HG02981 (cell line): ENCODE results near the gene FBXW11.

Experiments used
- ATAC-seq: cut with Tn5 transposase; IDR thresholded peaks from one replicate; pipeline ENCODE4 v1.9.1; 2021; ENCODE audit warnings: mild to moderate bottlenecking, moderate library complexity; ENCODE audit not compliant: unreplicated experiment

Gene FBXW11

GRCh38 chr5:171846323-171846722 lies 160.1 kb downstream of the FBXW11 start:
- no peak for ATAC-seq

DNA sequence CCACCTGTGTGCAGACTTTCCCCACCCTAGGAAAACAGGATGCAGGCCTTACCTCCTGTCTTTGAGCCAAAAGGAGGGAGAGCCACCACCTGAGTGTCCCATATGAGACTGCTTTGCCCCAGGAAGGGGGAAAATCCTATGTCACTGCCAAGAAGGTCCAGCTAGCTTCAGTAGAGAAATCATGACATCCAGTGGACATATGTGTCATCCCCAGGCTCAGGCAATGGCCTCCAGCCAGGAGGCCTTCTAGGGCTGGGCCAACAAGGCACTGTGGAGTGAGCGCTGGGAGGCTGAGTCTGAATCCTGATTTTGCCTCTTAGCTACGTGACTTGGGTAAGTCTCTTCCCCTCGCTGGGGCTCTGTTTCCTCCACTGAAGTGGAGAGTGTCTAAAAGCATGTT lies 160.6 kb downstream of the FBXW11 start:
- no peak for ATAC-seq

DNA sequence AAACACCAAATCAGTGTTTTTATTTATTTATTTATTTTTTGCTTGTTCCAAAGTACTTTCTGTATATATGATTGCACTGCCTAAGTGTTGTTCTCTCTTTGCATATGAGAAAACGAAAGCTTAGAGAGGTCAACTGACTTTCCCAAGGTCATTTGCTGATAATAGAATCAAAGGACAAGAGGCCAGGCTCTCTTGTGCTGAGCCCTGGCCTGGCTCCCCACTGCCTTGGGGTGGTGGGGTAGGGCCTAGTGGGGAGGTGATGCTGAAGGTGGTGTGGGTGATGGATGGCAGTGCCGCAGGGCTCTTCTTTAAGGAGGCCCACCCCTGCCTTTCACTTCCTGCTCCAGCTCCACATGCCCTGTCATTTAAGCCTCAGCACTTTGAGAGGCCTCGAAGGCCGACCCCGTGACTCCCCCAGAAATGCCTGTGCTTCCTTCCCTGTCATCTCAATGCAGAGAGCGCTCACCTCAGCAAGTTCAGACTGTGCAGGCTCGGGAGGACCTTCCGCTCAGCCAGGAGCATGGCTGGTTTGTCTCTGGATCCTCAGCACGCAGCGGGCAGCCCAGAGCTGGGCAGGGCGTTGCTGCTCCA lies 161.3 kb downstream of the FBXW11 start:
- ATAC-seq = no peak

DNA sequence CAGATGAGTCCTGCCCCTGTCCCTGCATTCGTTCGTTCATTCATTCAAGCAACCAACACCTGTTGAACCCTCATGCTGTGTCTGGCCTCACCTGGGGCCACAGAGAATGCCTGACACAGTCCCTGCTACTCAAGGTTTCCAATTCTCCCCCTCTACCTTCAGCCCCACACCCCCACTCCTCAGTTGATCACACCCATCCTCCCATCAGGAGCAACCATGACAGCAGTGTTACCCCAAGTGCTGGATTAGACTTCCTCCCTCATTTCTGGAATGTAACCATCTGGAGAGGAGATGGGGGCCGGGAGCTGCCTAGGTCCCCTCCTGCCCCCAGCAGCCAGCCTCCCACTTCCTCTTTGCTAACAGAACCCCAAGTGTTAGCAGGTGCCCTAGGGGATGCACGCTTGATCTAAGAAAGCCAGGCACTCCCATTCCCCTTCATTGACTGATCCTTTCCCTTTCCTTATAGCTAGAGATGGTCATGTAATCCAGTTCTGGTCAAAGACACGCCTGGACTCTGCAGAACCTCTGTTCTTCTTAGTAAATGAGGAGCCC lies 163.6 kb downstream of the FBXW11 start:
- ATAC-seq = no peak

DNA sequence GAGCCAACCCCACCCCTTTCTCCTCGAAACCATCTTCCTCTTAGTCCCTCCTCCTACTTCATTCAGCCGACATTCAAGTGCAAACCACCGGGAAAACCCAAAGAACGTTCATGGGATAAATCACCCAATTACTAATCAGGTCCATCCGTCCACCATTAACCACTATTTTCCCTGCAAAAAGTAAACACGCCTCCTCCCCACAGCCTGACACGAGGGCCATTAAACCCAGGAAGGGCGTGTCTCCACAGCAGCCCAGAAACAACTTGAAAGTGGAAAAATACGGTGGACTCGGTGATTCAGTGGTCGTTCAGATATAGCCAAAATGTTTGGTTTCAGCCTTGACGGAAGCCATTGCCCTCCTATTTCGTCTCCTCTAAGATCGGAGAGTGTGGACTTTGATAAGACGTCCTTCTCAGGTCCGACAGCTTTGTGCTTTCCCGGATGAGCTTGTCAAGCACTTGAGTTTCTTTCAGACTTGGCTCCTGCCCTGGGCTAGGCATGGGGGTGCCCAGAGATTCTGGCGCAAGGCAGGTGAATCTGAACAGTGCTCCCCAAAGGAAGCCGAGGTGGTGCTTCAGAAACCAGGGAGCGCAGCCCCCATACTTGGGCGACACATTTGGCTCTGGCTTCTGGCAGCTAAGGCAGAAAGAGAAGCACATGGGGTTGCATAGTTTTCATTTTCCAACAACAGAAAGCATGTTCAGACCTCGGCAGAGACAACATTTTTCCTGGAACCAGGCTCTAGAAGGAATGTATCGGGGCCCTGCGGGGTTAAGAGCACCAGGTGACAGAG lies 164.3 kb downstream of the FBXW11 start:
- ATAC-seq = no peak

DNA sequence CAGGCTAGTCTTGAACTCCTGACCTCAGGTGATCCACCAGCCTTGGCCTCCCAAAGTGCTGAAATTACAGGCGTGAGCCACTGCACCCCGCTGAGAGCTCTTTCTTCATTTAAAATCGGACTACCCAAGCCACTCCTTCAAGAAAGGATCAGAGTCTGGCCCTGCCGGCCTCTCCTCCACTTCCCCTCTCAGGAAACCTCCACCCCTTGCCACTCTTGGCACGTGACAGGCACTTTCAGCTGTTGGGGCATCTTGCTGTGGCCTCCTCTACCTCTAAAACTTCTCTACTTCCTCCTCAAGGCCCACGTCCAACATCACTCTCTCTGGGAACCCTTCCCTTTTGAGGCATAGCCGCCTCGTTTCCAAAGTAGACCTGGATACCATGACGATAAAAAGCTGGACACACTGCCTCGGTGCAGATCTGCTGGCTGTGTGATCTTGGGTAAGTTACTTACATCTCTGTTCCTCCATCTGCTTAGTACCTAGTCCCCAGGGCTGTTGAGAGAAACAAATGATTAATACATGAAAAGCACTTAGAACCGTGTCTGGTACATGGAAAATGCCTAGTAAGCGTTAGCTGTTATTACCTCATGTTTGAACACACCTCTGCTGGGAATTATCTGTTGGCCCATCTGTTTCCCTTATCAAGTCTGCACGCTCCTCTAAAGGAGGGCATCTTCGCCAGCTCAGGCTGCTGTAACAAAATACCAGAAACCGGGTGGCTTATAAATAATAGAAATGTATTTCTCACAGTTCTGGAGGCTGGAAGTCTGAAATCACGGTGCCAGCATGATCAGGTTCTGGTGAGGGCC lies 165.5 kb downstream of the FBXW11 start:
- ATAC-seq = no peak

- ATAC-seq = no peak
Measured at GRCh38 chr5:171840066-171840465, 166.4 kb downstream of the FBXW11 start.

DNA sequence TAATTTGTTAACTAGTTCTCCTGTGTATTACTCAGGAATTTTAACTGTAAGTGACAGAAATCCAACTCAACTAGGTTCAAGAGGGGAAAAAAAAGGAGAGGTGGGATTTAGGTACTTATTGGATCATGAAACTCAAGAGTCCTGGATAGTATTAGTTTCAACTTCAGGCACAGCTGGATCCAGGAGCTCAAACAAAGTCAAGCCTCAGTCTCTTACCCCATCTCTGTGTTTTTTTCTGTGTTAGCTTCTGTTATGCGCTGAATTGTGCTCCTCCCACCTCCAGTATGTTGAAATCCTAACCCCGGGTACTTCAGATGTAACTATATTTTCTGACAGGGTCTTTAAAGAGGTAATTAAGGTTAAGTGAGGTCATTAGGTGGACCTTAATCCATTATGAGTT lies 167.3 kb downstream of the FBXW11 start:
- no peak for ATAC-seq

DNA sequence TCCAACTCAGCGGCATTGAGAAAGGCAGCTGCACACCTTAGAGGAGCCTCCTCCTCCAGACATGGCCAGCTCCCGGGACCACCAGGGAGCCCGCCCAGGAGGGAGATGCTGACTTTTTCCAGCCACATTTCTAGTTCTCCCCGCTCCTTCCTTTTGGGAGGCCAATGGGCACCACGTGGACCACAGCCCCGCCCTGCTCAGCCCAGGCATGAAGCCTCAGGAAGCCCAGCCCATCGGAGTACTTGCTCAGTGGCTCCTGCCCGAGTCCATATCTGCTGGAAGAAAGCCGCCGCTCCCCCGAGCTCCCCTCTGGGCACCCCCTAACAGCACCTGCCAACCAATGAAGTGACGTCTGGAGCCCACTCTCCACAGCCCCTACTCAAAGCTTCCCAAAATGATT lies 168.4 kb downstream of the FBXW11 start:
- no peak for ATAC-seq

GRCh38 chr5:171837522-171837921 lies 168.9 kb downstream of the FBXW11 start:
- ATAC-seq = no peak

DNA sequence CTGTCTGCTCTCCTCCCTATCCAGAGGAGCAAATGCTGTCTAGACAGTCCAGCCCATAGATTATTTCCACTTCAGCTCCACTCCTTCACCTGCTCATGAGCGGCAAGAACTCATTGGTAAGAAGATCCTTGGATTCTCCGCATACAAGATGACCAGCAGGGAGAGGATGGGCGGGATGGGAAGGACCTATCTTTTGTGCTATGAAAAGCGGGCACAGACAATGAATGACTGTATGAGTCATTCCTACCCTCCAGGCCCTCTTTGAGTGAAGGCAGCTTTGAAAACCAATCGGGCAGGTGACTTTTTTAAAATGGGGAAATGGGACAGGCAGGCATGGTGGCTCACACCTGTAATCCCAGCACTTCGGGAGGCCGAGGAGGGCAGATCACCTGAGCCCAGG lies 171.4 kb downstream of the FBXW11 start:
- ATAC-seq = no peak

DNA sequence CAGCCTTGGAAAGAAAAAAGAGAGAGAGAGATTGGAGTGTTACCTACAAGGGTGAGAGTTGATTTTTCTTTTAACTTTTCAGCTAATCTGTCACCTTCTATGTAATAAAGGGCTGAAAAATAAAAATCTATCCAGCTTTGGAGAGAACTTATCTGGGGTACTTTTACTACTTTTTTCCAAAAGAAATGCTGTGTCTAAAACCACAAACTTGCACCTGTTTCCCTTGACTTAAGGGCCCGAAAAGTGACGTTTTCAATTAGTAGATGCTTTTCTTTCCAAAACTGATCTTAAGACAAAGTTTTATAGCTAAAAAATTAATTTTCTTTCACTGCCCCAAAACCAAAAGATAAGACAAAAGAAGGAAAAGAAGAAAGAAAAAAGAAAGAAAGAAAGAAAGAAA lies 172.0 kb downstream of the FBXW11 start:
- ATAC-seq = no peak

DNA sequence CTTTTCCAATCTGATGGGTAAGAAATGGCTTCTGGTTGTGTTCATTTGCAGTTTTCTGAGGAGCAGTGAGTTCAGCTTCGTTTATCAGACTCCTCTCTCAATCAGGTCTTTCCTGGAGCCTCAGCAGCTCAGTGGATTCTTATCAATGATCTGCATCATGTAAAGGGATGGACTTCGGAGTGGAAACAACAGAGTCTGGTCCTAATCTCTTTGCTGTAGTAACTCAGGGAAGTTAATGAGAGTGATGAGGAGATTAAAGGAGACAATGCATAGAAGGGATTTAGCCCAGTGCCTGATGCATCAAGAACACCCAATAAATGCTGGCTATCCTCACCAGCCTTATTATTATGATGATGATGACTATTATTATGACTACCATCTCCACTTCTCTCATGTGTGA lies 173.7 kb downstream of the FBXW11 start:
- ATAC-seq = no peak

DNA sequence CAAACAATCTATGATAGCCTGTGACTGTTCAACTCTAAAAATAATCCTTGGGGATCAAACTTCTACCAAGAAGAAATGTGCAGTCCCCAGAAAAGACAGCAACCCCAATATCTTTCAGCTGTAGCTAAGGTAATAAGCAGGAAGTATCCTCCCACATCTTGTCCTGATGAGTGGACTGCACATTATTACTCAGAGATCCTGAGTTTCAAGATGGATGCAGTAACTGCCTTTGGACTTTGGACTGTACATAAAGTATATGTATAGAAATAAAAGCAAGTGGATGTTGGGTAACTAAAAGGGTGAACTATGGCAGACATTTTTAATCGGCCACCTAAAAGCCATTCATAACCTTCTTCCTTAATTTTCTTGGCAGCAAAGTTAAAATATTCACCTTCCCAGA lies 175.8 kb downstream of the FBXW11 start:
- ATAC-seq = no peak

DNA sequence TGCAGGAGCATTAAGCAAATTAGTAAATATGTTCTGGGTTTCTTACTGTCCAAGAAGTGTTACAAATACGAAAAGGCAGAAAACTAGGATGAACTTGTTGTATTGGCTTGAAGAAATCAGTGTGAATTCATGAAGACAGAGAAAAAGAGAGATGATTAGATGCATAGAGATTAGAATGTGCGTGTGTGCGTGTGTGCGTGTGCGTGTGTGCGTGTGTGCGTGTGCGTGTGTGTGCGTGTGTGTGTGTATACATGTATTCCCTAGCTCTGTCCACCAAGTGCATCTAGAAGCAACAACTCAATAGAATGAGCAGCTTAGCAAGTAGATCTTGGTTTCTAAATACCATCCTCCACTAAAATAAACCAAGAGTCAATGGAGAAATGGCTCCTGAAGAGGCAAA lies 179.3 kb downstream of the FBXW11 start:
- ATAC-seq = no peak

DNA sequence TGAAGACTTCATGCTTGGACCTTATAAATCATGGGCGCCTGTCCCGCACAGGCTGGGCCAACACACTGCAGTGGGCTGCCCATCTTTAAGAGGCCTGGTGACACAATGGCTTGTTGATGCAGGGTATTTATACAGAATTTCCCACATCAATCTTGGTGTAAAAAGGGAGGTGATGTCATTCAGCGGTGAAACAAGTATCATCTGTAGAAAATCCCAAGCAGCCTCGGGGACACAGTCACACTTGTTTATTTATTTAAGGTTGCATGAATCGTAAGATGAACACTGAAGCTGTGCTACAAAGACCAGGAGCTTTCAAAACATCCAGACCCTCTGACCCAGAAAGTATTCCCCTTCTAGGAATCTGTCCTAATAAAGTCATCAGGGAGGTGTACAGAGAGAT lies 180.3 kb downstream of the FBXW11 start:
- ATAC-seq = no peak

- no peak for ATAC-seq
Measured at GRCh38 chr5:171825051-171825450, 181.4 kb downstream of the FBXW11 start.

- ATAC-seq = no peak
Measured at GRCh38 chr5:171823269-171823668, 183.2 kb downstream of the FBXW11 start.

- ATAC-seq = no peak
Measured at GRCh38 chr5:171821286-171821685, 185.2 kb downstream of the FBXW11 start.

- no peak for ATAC-seq
Measured at GRCh38 chr5:171820561-171820960, 185.9 kb downstream of the FBXW11 start.

DNA sequence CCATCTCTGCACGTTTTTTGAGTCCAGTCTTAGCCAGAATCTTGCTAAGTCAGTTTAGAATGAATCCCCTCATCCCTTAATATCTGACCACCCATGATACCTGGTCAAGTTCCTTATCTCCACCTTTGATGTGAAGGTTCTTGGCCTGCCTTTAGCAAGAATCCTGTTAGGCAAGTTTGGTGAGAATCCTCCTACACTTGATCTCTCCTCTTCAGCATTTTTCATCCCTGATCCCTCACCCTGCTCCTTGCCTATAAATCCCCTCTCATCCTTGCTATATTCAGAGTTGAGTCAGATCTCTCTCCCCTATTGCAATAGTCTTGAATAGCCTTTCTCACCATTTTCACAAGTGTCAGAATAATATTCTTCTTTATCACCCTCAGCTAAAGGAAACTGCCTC lies 189.8 kb downstream of the FBXW11 start:
- no peak for ATAC-seq
